Stimulated activated CD8-positive, alpha-beta memory T cell treated with anti-CD3 and anti-CD28 coated beads, Interleukin-7, amount 100 ng/mL, for 48 hours (primary cell): ENCODE results near the gene STARD9.
"Not testable (repeated sequence)": the region's sequence is repeated elsewhere in the genome, so short reads cannot be mapped to it uniquely, and the experiment has no call there.

Experiments used
- DNase-seq, 2 donors: peaks; one replicate each; pipeline ENCODE4 v3.0.0-alpha.2; 2020; ENCODE audit warnings: low read depth in 1 of 2; ENCODE audit errors: extremely low read depth in 1 of 2

The STARD9 gene

GRCh38 chr15:42749266-42749665, 173.9 kb downstream of the STARD9 start:
- no peak for DNase-seq

GRCh38 chr15:42750306-42750705, 174.9 kb downstream of the STARD9 start:
- DNase-seq, result no peak

- no peak for DNase-seq
Measured at GRCh38 chr15:42759093-42759492, 183.7 kb downstream of the STARD9 start.

GRCh38 chr15:42760759-42761158, 185.4 kb downstream of the STARD9 start:
- no peak for DNase-seq

- not testable (repeated sequence) for DNase-seq
Measured at GRCh38 chr15:42761813-42762212, 186.4 kb downstream of the STARD9 start.

- not testable (repeated sequence) for DNase-seq
Measured at GRCh38 chr15:42764154-42764731, 188.8 kb downstream of the STARD9 start.

GRCh38 chr15:42766109-42766508, 190.7 kb downstream of the STARD9 start:
- DNase-seq, result not testable (repeated sequence)
